Suprapubic skin (tissue), 4 donors: Measurements from ENCODE around the gene COA8. TPM values are rescaled to one million over a fixed set of nuclear protein-coding genes. Genes with fewer than 3 reads are reported as not detected.

Experiments used
- DNase-seq, 2 donors: peaks; one replicate each; pipeline ENCODE4 v3.0.0-alpha.2; 2019; ENCODE audit warnings: low spot score in 2 of 2
- H3K27ac ChIP-seq: fragments of 200-600 bp; sonication (generic); one replicate; pipeline ENCODE4 v1.5.1; 2019
- H3K27me3 ChIP-seq: fragments of 200-600 bp; sonication (generic); one replicate; pipeline ENCODE4 v1.5.1; 2019
- H3K36me3 ChIP-seq: fragments of 200-600 bp; sonication (generic); one replicate; pipeline ENCODE4 v1.5.1; 2019
- H3K4me1 ChIP-seq: fragments of 200-600 bp; sonication (generic); one replicate; pipeline ENCODE4 v1.5.1; 2019
- H3K4me3 ChIP-seq: fragments of 200-600 bp; sonication (generic); one replicate; pipeline ENCODE4 v1.5.1; 2019; ENCODE audit warnings: mild to moderate bottlenecking
- H3K9me3 ChIP-seq: fragments of 200-600 bp; sonication (generic); one replicate; pipeline ENCODE4 v1.5.1; 2019
- CTCF ChIP-seq, 2 donors: fragments of 200-600 bp in 1 of 2; fragments of 450-650 bp in 1 of 2; sonication (generic) in 1 of 2; IDR thresholded peaks; one replicate each; pipeline ENCODE4 v1.5.1; 2016 to 2019; ENCODE audit warnings: antibody characterized with exemption in 2 of 2, mild to moderate bottlenecking in 1 of 2, moderate library complexity in 1 of 2
- EP300 ChIP-seq: sonication (generic); formaldehyde crosslinking; IDR thresholded peaks from one replicate; pipeline ENCODE4 v1.6.1; 2017; ENCODE audit warnings: antibody characterized with exemption
- POLR2A ChIP-seq, 2 donors: fragments of 450-650 bp; IDR thresholded peaks; one replicate each; pipeline ENCODE4 v1.6.1; 2017; ENCODE audit warnings: antibody characterized with exemption in 2 of 2, mild to moderate bottlenecking in 2 of 2, moderate library complexity in 2 of 2
- POLR2AphosphoS5 ChIP-seq, 3 donors: sonication (generic); formaldehyde crosslinking; IDR thresholded peaks; one replicate each; pipeline ENCODE4 v1.6.1; 2017; ENCODE audit warnings: antibody characterized with exemption in 3 of 3
- WGBS: methylation state at CpG from one replicate; pipeline ENCODE4 v1.1.5; 2018; 5-methylcytosine and 5-hydroxymethylcytosine counted together
- total RNA-seq, 4 donors: library from RNA; depleted of rRNA; stranded (reverse); fragments of >200 nt; gene quantifications; one replicate each; pipeline ENCODE4 v1.1.0, GENCODE V29; 2016

Gene COA8
- total RNA-seq, 4 donors from 2014 or later: 17.1 to 30.3 (median 21.9) TPM

GRCh38 chr14:103634156-103634555 lies 71.4 kb downstream of the COA8 start:
- Histone ChIP-seq H3K4me1 (peaks cover 59% of the 10 kb centered on the region), H3K27ac (no peak overlapping the region)
- 70% methylated on average over 4 of the region's 4 CpGs for WGBS

GRCh38 chr14:103638594-103638993 lies 75.8 kb downstream of the COA8 start:
- 85% methylated on average over 3 of the region's 3 CpGs for WGBS
- peaks cover 42% of the 10 kb centered on the region for H3K4me1 ChIP-seq
- H3K36me3 ChIP-seq: no peaks in the 10 kb centered on the region
- no peak overlapping the region for H3K4me3 ChIP-seq
- no peak overlapping the region for H3K27ac ChIP-seq
- TF ChIP-seq EP300 (no peak), POLR2A (IDR thresholded peaks at IDR 0.05) (no peak), POLR2AphosphoS5 (IDR thresholded peaks at IDR 0.05) (no peak), CTCF (IDR thresholded peaks at IDR 0.05) (no peak)
- no peaks in the 10 kb centered on the region for H3K27me3 ChIP-seq
- no peaks in the 10 kb centered on the region for H3K9me3 ChIP-seq
- DNase-seq: no peak

More at GRCh38 chr14:103634156-103634555, 71.4 kb downstream of the COA8 start:
- Histone ChIP-seq H3K9me3 (no peaks in the 10 kb centered on the region), H3K27me3 (no peaks in the 10 kb centered on the region), H3K4me3 (no peak overlapping the region), H3K36me3 (peaks cover 7% of the 10 kb centered on the region)
- TF ChIP-seq EP300 (no peak), CTCF (IDR thresholded peaks at IDR 0.05) (no peak), POLR2AphosphoS5 (IDR thresholded peaks at IDR 0.05) (no peak), POLR2A (IDR thresholded peaks at IDR 0.05) (no peak)
- DNase-seq: no peak

Other genes starting within 250 kb of the COA8 start
- 100 to 1,000 TPM; 167 to 241 (median 194) TPM for gene EIF5, start 228.7 kb upstream of the COA8 start, total RNA-seq
- gene MARK3, start 177.5 kb upstream of the COA8 start, total RNA-seq: 10 to 100 TPM; 44.6 to 95.2 (median 57.2) TPM
- 100 to 1,000 TPM; 107 to 172 (median 128) TPM for gene CKB, start 40.1 kb upstream of the COA8 start, total RNA-seq
- gene TRMT61A, start 33.8 kb upstream of the COA8 start, total RNA-seq: 10 to 100 TPM; 15.9 to 21.9 (median 18.5) TPM
- 10 to 100 TPM; 30.2 to 55.1 (median 39.9) TPM for gene BAG5, start 303 bp upstream of the COA8 start, total RNA-seq
- 100 to 1,000 TPM; 195 to 421 (median 214) TPM for gene KLC1, start 66.3 kb downstream of the COA8 start, total RNA-seq
- 10 to 100 TPM in 3 of 4 donors, 1 to 10 TPM in 1; 7.5 to 20.5 (median 19.5) TPM for gene XRCC3, start 152.5 kb downstream of the COA8 start, total RNA-seq
- 100 to 1,000 TPM; 168 to 190 (median 177) TPM for gene ZFYVE21, start 152.8 kb downstream of the COA8 start, total RNA-seq